Thoracic aorta (tissue), 2 donors: Measurements from ENCODE around the gene POLR1H. TPM values are rescaled to one million over a fixed set of nuclear protein-coding genes. Genes with fewer than 3 reads are reported as not detected.
A peak's percentile ranks its signal among the peaks of the same experiment; 100 is the strongest.
"Not testable (repeated sequence)": the region's sequence is repeated elsewhere in the genome, so short reads cannot be mapped to it uniquely, and the experiment has no call there.

ENCODE experiments used
- ATAC-seq: fragments of 150-250 bp; one replicate; pipeline ENCODE4 v1.8.0; 2017; ENCODE audit warnings: low read depth; ENCODE audit not compliant: insufficient number of reproducible peaks, low FRiP score
- DNase-seq: peaks from one replicate; pipeline ENCODE4 v3.0.0-alpha.2; 2020; ENCODE audit warnings: low spot score
- H3K27ac ChIP-seq, 2 donors: fragments of 200-600 bp; sonication (generic); 1 replicate in 1 of 2; 2 replicates in 1 of 2; pipeline ENCODE4 v1.5.1; 2016; ENCODE audit warnings: mild to moderate bottlenecking in 2 of 2, moderate library complexity in 2 of 2
- H3K27me3 ChIP-seq: fragments of 200-600 bp; sonication (generic); replicated peaks from 2 replicates; pipeline ENCODE4 v1.6.0; 2016; ENCODE audit warnings: mild to moderate bottlenecking; ENCODE audit not compliant: insufficient read depth
- H3K36me3 ChIP-seq: fragments of 200-600 bp; sonication (generic); one replicate; pipeline ENCODE4 v1.5.1; 2016
- H3K4me1 ChIP-seq, 2 donors: fragments of 200-600 bp; sonication (generic); 1 replicate in 1 of 2; 2 replicates in 1 of 2; pipeline versions ENCODE4 v1.5.1 to v1.6.0; 2016; ENCODE audit warnings: low read depth in 2 of 2, mild to moderate bottlenecking in 1 of 2; ENCODE audit not compliant: control insufficient read depth in 1 of 2
- H3K4me3 ChIP-seq: fragments of 200-600 bp; sonication (generic); 2 replicates; pipeline ENCODE4 v1.5.1; 2016; ENCODE audit warnings: mild to moderate bottlenecking
- H3K9me3 ChIP-seq: fragments of 200-600 bp; sonication (generic); 2 replicates; pipeline ENCODE4 v1.5.1; 2016
- CTCF ChIP-seq: fragments of 200-600 bp; sonication (generic); IDR thresholded peaks from one replicate; pipeline ENCODE4 v1.5.1; 2019; ENCODE audit warnings: antibody characterized with exemption
- total RNA-seq, 2 donors: library from RNA; depleted of rRNA; stranded (reverse); fragments of >200 nt; gene quantifications; one replicate each; pipeline versions ENCODE4 v1.1.0 to v1.2.3, GENCODE V29; 2016

POLR1H gene
- total RNA-seq, 2 donors from 2014 or later, result 11.2 to 19.1 TPM

GRCh38 chr6:30025186-30025585 lies 35.9 kb upstream of the POLR1H start:
- TF ChIP-seq CTCF, result no peak
- Histone ChIP-seq H3K27me3 (no peaks in the 10 kb centered on the region), H3K4me3 (no peak overlapping the region), H3K27ac (no peak overlapping the region), H3K4me1 (no peaks in the 10 kb centered on the region), H3K9me3 (no peaks in the 10 kb centered on the region), H3K36me3 (no peaks in the 10 kb centered on the region)
- DNase-seq (no peak), ATAC-seq (no peak)

- H3K4me3 ChIP-seq, result no peak overlapping the region
- no peaks in the 10 kb centered on the region for H3K27me3 ChIP-seq
- DNase-seq, result no peak
- no peak for ATAC-seq
- H3K4me1 ChIP-seq, result no peaks in the 10 kb centered on the region
- no peak for TF ChIP-seq CTCF
- H3K36me3 ChIP-seq, result no peaks in the 10 kb centered on the region
- H3K9me3 ChIP-seq, result no peaks in the 10 kb centered on the region
- H3K27ac ChIP-seq, result no peak overlapping the region
Observed at GRCh38 chr6:30029588-30029987, 31.5 kb upstream of the POLR1H start.

GRCh38 chr6:30031381-30031780 lies 29.7 kb upstream of the POLR1H start:
- no peak overlapping the region for H3K4me3 ChIP-seq
- TF ChIP-seq CTCF, result no peak
- H3K9me3 ChIP-seq, result no peaks in the 10 kb centered on the region
- DNase-seq (no peak), ATAC-seq (no peak)
- H3K4me1 ChIP-seq, result no peaks in the 10 kb centered on the region
- no peaks in the 10 kb centered on the region for H3K36me3 ChIP-seq
- no peak overlapping the region for H3K27ac ChIP-seq
- H3K27me3 ChIP-seq, result no peaks in the 10 kb centered on the region

GRCh38 chr6:30033440-30033839 lies 27.6 kb upstream of the POLR1H start:
- not testable (repeated sequence) for H3K9me3 ChIP-seq, H3K4me3 ChIP-seq, H3K36me3 ChIP-seq, H3K27me3 ChIP-seq, ATAC-seq, H3K27ac ChIP-seq, DNase-seq, H3K4me1 ChIP-seq

GRCh38 chr6:30035784-30036183 lies 25.3 kb upstream of the POLR1H start:
- DNase-seq, result no peak
- ATAC-seq, result no peak
- TF ChIP-seq CTCF, result no peak
- H3K4me1 ChIP-seq, result no peaks in the 10 kb centered on the region
- no peaks in the 10 kb centered on the region for H3K9me3 ChIP-seq
- H3K36me3 ChIP-seq, result no peaks in the 10 kb centered on the region
- H3K27ac ChIP-seq, result no peak overlapping the region
- no peaks in the 10 kb centered on the region for H3K27me3 ChIP-seq
- no peak overlapping the region for H3K4me3 ChIP-seq

GRCh38 chr6:30037182-30037788 lies 23.8 kb upstream of the POLR1H start:
- Histone ChIP-seq H3K4me1 (no peaks in the 10 kb centered on the region), H3K36me3 (no peaks in the 10 kb centered on the region), H3K4me3 (no peak overlapping the region), H3K27ac (no peak overlapping the region), H3K9me3 (no peaks in the 10 kb centered on the region), H3K27me3 (no peaks in the 10 kb centered on the region)
- TF ChIP-seq CTCF, result peak; percentile 27
- ATAC-seq, result no peak
- no peak for DNase-seq
